CD4-positive, alpha-beta T cell treated with Interferon gamma for 1 hour (primary cell): ENCODE measurements around the gene TPCN2.

Source experiments
- DNase-seq: peaks from one replicate; pipeline ENCODE4 v3.0.0-alpha.2; 2020

Gene TPCN2

DNA sequence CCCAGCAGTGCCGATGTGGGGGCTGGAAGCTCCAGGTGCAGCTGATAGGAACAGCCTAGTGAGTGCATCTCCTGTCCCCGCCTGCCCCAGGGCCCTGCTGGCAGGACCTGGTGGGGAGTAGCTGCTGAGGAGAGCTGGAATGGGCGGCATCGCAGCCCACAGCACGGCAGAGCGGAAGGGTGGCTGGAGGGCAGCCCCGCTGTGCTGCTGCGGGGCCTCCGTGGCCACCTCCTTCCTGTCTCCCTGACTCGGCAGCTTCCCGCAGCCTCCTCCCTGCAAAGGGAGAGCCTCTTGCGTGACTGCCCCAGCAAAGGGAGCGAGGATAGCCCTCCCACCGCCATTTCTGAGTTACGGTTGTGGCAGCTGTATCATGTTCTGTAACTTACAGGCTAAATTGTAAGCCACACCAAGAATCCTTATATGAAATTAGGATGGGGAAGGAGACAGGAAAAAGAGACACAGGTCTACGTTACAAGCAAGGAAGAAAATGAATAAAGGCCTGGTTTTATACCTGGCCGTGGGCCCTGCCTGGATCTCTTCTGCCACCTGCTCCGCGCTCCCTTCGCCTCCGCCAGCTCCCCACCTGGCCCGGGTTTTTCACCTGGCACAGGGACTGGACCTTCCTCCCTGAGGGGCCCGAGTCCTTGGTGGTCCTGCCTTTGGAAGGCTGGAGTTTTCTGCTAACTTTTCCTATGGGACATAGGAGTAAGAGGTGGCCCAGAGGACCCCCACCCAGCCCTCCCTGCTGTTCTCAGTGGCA is 10.0 kb downstream of the TPCN2 start:
- no peak for DNase-seq

GRCh38 chr11:69059429-69059828 is 10.7 kb downstream of the TPCN2 start:
- DNase-seq: no peak

DNA sequence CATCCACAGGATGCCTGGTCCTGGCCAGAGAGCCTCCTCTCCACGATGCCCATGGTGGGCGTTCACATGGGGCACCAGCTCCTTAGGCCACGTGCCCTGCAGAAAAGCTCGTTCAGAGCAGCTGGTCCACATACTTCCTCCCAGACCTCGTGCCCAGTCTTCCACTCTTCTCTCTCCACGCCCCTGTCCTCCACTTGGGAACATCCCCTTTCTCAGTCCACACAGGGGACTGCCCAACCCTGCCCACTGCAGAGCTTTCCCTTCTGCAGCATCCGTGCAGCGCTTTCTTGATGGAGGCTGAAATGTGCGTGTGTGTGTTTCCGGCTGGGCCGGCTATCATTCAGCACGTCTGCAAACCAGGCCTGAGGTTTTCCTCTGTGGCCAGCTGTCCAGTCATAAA is 11.3 kb downstream of the TPCN2 start:
- no peak for DNase-seq

- DNase-seq: no peak
These were observed 12.3 kb downstream of the TPCN2 start for GRCh38 chr11:69060806-69061712.

GRCh38 chr11:69061713-69062053 is 13.0 kb downstream of the TPCN2 start:
- no peak for DNase-seq

DNA sequence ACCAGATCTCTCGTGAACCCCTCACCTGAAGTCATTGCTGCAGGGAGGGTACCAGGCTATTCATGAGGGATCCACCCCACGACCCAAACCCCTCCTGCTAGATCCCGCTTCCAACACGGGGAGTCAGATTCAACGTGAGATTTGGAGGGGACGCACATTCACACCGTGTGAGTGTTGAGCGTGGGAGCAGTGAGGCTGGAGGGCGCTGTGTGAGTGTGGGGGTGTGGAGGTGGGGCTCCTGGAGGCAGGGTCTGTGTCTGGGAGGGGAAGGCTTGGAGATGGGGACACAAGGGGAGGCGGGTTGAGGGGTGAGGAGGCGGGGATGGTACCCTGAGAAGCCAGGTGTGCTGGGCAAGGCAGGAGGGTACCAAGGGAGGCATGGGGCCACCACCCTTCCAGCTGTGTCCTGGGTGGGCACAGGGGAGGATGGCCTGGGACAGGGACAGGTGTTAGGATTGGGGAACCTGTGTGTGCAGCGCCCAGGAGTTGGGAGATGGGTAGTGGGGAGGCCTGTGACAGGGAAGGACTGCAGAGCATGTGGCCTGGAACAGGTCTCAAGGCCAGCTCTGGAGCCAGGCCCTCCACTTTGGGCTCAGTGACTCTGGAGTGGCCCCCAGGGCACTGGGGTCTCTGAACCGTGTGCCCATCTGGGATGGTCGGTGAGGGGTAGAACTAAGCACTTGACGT is 13.6 kb downstream of the TPCN2 start:
- no peak for DNase-seq

DNA sequence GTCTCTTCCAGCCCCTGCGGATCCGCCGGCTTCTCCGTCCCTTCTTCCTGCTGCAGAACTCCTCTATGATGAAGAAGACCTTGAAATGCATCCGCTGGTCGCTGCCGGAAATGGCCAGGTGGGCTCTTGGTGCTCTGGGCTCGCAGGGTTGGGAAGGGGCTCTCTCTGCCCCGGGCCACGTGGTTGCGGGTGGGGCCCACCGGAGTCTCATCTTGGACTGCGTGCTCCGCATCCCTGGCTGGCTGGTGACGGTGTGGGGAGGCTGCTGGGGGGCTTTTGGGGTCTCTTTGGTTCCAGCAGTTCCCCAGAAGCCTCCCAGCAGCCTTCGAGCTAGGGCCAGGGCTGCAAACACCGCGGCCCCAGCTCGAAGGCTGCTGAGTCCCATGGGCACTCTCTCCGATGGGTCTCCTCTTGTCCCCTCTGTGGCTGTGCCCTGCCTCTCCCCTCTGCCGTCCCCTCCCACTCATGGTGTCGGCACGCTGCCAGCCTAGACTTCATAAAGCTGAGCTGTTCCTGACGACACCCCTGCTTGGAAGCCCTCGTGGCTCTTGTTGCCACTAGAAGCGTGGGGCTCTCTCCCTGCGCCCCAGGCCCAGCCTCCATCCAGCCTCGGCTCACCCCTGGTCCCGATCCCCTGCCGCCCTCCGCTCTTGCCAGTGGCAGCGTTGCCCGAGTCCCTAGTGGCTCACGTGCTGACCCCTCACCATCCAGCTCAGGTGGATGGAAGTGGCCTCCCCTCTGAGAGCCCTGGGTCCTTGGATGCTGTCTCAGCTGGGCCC is 14.3 kb downstream of the TPCN2 start:
- no peak for DNase-seq

- no peak for DNase-seq
These were observed 15.0 kb downstream of the TPCN2 start for GRCh38 chr11:69063652-69064260.

GRCh38 chr11:69064394-69064957 is 15.7 kb downstream of the TPCN2 start:
- DNase-seq: no peak

- no peak for DNase-seq
These were observed 16.5 kb downstream of the TPCN2 start for GRCh38 chr11:69065147-69065710.

- no peak for DNase-seq
These were observed 17.7 kb downstream of the TPCN2 start for GRCh38 chr11:69066122-69067112.

- no peak for DNase-seq
These were observed 18.5 kb downstream of the TPCN2 start for GRCh38 chr11:69067200-69067599.

DNA sequence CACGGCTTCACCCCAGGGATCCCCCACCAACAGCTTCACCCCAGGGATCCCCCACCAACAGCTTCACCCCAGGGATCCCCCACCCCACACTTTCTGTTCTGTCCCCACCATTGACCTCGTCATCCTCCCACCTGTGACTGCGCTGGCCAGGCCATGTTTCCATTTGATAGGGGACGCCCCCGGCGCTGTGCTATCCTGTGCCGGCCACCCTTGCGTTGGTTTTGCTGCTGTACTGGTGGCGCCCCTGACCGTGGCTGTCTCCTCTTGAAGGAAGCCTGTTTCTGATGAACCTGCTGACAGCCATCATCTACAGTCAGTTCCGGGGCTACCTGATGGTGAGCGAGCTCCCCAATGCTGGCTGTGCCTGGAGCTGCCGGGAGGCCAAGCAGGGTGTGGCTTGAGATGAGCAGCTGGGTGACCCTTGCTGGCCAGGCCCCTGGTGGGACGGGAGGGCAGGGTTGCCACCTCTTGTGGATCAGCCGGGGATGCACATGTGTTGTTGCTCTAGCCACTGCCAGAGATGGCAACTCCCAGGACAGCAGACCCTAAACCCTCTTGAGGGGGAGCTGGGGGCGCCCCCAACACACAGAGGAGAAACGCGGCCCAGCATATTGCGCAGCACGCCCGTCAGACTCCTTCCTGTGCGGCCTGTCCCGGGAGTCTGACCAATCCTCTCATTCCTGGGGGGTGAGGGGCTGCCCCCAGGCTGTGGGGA is 22.5 kb downstream of the TPCN2 start:
- DNase-seq: no peak

DNA sequence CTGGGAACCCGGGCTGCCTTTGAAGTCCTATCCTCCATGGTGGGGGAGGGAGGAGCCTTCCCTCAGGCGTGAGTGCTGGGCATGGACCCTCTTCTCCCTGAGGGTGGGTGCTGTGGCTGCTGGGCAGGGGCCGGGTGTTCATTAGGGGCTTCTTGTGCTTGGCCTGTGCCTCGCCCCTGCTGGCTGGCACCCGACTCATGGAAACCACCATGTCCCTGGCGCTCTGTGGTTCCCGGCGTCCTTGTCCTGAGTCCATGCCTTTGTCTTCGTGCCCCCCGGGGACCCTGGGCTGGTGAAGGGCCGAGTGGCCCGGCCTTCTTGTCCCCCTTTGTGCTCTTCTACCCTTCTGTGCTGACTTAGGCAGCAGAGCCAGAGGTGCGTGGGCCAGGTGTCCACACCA is 23.2 kb downstream of the TPCN2 start:
- DNase-seq: no peak

DNA sequence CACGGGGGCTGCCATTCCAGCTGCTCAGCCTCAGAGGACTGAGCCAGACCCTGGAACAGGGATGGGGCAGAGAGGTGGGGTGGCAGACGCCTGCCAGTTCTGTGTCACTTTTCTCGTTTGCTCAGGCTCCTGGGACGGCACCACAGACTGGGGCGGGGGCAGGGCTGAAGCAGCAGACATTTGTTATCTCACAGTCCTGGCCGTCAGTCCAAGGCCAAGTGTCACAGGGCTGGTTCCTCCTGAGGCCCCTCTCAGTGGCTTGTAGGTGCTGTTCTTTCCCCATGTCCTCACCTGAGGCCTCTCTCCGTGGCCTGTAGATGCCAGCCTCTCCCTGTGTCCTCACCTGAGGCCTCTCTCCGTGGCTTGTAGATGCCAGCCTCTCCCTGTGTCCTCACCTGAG is 24.7 kb downstream of the TPCN2 start:
- DNase-seq: no peak

DNA sequence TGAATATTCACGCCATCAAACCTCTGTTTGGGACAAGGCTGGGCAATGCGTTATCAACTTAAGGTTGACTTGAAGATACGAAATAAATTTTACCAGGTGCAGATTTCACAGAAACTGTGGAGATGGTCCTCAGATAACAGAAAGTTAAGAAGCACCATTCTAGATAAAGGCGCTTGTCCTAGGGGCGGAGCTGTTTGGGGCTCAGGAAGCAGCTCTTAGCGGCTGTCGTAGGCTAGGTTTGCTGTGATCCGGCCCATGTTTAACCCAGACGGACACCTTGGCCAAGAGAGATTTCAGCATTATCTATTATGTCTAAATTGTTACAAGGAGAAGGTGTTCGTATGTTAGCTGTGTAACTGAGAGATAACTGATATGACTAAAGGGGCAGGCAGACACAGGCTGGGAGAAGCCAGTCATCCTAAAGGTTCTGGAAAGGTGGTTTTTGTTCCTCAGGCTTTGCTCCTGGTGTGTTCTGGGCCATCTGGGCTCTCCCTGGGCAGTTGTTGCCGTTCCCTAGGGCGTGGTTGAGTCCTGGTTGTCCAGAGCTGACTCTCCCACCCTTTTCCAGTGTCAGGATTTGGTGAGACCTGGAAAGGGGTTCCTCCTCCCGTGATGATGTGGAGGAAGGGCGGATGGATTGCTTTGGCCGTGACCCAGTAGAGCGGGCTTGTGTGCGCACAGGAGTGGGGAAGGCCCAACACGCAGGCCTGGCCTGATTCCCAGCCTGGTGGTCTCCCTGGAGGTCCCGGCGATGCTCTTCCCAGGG is 25.8 kb downstream of the TPCN2 start:
- no peak for DNase-seq

DNA sequence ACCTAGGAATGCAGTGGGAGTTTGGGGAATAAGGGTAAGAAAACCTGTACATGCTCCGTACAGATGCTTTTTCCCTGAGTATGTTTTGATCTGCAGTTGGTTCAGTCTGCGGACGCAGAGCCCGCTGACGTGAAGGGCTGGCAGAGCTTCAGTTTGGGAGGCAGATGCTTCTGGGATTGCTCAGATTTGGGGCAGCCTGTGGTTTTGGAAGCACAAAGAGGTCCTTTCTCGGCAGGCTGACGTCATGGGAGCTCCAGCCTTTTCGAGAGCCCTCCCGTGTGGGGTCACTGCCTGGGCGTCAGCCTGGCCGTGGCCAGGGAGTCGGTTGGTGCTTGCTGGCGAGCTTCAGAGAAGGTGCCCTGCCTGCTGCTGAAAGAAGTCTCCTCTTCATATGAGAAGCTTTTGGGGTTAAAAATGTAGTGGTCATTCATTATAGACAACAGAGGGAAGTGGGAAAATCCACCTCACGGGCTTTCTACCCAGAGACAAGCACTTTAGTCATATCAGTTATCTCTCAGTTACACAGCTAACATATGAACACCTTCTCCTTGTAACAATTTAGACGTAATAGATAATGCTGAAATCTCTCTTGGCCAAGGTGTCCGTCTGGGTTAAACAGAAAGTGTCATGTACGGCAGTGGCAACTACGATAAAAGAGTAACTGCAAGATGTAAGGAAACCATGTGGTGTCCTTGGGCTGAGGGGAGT is 26.8 kb downstream of the TPCN2 start:
- DNase-seq: no peak

GRCh38 chr11:69076129-69076791 is 27.5 kb downstream of the TPCN2 start:
- DNase-seq: no peak
